ENCODE results near the gene PDE4C.

PDE4C gene

GRCh38 chr19:18205200-18205892 is 20.9 kb downstream of the PDE4C start:
- Histone ChIP-seq H3K27ac (ENCODE audit: low read depth, low read length) (peak overlapping the region; percentile 98), H3K27me3 (ENCODE audit: control insufficient read depth, insufficient read depth, low read length) (no peaks in the 10 kb centered on the region), H3K36me3 (ENCODE audit: control insufficient read depth, insufficient read depth, low read length) (peaks cover 12% of the 10 kb centered on the region), H3K9ac (ENCODE audit: low read depth, low read length) (peak overlapping the region; percentile 74), H3K9me3 (ENCODE audit: control insufficient read depth, insufficient read depth, low read length) (no peaks in the 10 kb centered on the region), H3K4me3 (ENCODE audit: low read depth, low read length) (peak overlapping the region; percentile 78), H3K4me1 (ENCODE audit: control insufficient read depth, insufficient read depth, low read length) (peaks cover 9% of the 10 kb centered on the region)

DNA sequence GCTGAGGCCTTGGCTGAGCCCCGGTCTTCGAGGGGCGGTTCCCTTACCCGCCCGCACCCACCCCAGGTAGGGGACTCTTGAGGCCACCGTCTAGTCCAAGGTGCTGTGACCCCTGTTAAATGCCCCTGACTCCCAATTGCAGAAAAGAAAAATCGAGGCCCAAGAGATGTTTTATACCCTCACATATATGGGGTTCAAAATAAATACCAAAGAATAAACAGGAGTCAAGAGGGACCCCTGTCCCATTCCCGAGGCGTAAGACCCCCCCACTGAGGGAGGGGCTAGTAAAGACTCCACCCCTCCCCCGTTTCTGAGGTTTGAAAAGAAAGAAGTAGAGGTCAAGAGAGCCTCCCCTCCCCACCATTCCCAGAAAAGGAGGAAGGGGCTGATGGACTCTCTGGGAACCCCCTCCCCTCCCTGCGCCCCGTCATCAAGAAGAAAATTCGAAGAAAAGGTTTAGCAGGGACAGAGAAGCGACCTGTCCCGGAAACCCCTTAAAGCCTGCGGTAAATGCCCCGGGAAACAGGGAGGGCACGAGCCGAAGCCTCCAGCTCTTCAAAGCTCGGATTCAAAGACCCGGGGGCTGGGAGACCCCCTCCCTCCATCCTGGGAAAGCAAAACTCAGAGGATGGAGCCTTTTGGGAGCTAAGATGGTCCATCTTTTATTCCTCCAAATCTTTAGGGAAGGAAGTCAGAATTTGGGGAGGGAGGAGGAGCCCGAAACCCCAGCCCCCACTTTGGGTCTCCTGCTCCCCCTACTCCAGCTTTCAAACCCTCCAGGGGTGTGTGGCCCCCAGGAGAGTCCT is 21.6 kb downstream of the PDE4C start:
- peaks cover 9% of the 10 kb centered on the region for H3K4me1 ChIP-seq (ENCODE audit: control insufficient read depth, insufficient read depth, low read length)
- H3K27me3 ChIP-seq (ENCODE audit: control insufficient read depth, insufficient read depth, low read length), result no peaks in the 10 kb centered on the region
- peaks cover 19% of the 10 kb centered on the region for H3K36me3 ChIP-seq (ENCODE audit: control insufficient read depth, insufficient read depth, low read length)
- peak overlapping the region; percentile 74 for H3K9ac ChIP-seq (ENCODE audit: low read depth, low read length)
- H3K4me3 ChIP-seq (ENCODE audit: low read depth, low read length), result peak overlapping the region; percentile 78
- H3K27ac ChIP-seq (ENCODE audit: low read depth, low read length), result peak overlapping the region; percentile 98
- H3K9me3 ChIP-seq (ENCODE audit: control insufficient read depth, insufficient read depth, low read length), result no peaks in the 10 kb centered on the region

DNA sequence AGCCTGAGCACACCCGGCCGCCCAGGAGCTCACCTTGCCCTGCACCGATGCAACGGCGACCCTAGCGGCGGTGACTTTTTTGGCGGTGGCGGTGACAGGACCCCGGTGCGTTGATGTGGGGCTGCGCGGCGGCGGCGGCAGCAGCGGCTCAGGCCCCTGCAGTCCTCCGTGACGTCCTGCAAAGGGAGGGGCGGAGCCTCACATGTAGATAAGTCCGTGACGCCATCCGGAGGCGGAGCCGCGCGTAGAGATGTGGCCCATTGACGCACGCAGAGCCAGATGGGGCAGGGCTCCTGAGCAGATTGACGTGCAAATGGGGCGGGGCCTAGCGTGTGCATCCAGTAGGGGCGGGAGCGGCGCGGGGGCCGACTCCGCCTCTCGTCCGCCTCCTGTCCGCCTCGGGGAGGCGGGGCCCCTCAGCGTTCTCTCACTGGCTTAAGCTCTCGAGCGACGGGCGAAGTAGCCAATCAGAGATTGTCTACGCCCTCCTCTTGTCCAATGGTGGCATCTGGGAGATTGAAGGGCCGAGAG is 22.3 kb downstream of the PDE4C start, which contains the start of gene RAB3A:
Gene RAB3A, minus strand, starts transcription at position 180 of the 531 bp plus-strand sequence. CDS start 1,302 bp downstream, outside the sequence.
- Histone ChIP-seq H3K9me3 (ENCODE audit: control insufficient read depth, insufficient read depth, low read length) (no peaks in the 10 kb centered on the region), H3K36me3 (ENCODE audit: control insufficient read depth, insufficient read depth, low read length) (peaks cover 25% of the 10 kb centered on the region), H3K27ac (ENCODE audit: low read depth, low read length) (peak within 1 kb of the TSS; percentile 98), H3K27me3 (ENCODE audit: control insufficient read depth, insufficient read depth, low read length) (no peaks in the 10 kb centered on the region), H3K9ac (ENCODE audit: low read depth, low read length) (peak within 1 kb of the TSS; percentile 74), H3K4me3 (ENCODE audit: low read depth, low read length) (peak within 1 kb of the TSS; percentile 78), H3K4me1 (ENCODE audit: control insufficient read depth, insufficient read depth, low read length) (peaks cover 9% of the 10 kb centered on the region)

DNA sequence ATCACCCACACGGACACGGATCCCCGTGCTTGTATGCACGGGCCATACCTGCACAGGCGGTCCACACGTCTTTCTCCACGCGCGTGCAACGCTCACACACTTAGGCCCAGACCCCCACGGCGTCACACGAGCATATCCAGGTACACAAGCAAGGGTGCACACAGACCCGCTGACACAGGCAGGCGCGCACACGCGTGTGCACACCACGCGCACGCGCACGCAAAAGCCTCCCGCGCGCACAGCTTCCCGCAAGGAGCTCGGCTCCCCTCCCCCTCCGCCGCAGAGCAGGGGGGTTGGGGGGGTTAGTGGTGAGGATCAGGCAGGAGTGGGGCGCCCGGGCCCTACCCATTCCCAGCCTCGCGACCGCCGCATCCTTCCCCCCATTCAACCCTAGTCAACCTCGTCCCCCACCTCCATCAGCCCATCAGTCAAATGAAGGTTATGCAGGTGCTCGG is 22.8 kb downstream of the PDE4C start:
- Histone ChIP-seq H3K9me3 (ENCODE audit: control insufficient read depth, insufficient read depth, low read length) (no peaks in the 10 kb centered on the region), H3K27me3 (ENCODE audit: control insufficient read depth, insufficient read depth, low read length) (no peaks in the 10 kb centered on the region), H3K9ac (ENCODE audit: low read depth, low read length) (peak overlapping the region; percentile 34; the same call in 1 of the 2 replicates), H3K36me3 (ENCODE audit: control insufficient read depth, insufficient read depth, low read length) (peaks cover 30% of the 10 kb centered on the region), H3K4me3 (ENCODE audit: low read depth, low read length) (peak overlapping the region; percentile 78), H3K27ac (ENCODE audit: low read depth, low read length) (no peak overlapping the region), H3K4me1 (ENCODE audit: control insufficient read depth, insufficient read depth, low read length) (peaks cover 9% of the 10 kb centered on the region)

DNA sequence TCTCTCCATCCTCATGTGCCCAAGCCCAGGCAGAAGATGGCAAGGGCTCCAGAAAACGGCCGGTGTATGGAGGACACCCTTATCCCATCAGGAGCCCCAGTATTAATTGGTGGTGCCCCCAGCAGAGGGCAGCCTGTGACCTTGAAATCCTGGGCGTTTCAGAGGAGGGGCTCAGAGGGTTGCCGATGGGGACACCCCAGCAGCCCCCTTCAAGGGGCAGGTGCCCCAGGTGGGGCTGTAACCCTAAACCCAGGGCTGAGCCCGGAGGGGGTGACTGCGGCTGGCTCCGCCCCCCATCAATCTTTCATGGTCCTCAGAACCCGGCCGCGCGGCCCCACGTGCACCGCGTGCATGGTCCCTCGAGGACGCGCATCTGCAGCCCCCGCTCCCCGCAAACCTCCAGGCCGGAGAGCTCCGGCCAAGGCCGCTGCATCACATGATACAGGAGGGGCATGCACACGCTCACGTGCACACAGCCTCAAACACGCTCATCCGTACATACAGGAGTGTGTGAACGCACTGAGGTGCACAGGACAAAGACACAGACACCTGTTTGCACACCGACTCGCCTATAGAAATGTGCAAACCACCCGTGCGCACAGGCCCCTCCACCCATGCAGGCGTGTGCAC is 23.3 kb downstream of the PDE4C start:
- Histone ChIP-seq H3K4me1 (ENCODE audit: control insufficient read depth, insufficient read depth, low read length) (peaks cover 9% of the 10 kb centered on the region), H3K27me3 (ENCODE audit: control insufficient read depth, insufficient read depth, low read length) (no peaks in the 10 kb centered on the region), H3K36me3 (ENCODE audit: control insufficient read depth, insufficient read depth, low read length) (peaks cover 35% of the 10 kb centered on the region), H3K27ac (ENCODE audit: low read depth, low read length) (no peak overlapping the region), H3K9ac (ENCODE audit: low read depth, low read length) (peak overlapping the region; percentile 34; the same call in 1 of the 2 replicates), H3K9me3 (ENCODE audit: control insufficient read depth, insufficient read depth, low read length) (no peaks in the 10 kb centered on the region), H3K4me3 (ENCODE audit: low read depth, low read length) (peak overlapping the region; percentile 78)

- no peak overlapping the region for H3K4me3 ChIP-seq (ENCODE audit: low read depth, low read length)
- no peaks in the 10 kb centered on the region for H3K27me3 ChIP-seq (ENCODE audit: control insufficient read depth, insufficient read depth, low read length)
- no peaks in the 10 kb centered on the region for H3K9me3 ChIP-seq (ENCODE audit: control insufficient read depth, insufficient read depth, low read length)
- H3K27ac ChIP-seq (ENCODE audit: low read depth, low read length), result no peak overlapping the region
- peaks cover 40% of the 10 kb centered on the region for H3K36me3 ChIP-seq (ENCODE audit: control insufficient read depth, insufficient read depth, low read length)
- H3K4me1 ChIP-seq (ENCODE audit: control insufficient read depth, insufficient read depth, low read length), result peaks cover 9% of the 10 kb centered on the region
- H3K9ac ChIP-seq (ENCODE audit: low read depth, low read length), result no peak overlapping the region
Measured at GRCh38 chr19:18202397-18202777, 23.9 kb downstream of the PDE4C start.

DNA sequence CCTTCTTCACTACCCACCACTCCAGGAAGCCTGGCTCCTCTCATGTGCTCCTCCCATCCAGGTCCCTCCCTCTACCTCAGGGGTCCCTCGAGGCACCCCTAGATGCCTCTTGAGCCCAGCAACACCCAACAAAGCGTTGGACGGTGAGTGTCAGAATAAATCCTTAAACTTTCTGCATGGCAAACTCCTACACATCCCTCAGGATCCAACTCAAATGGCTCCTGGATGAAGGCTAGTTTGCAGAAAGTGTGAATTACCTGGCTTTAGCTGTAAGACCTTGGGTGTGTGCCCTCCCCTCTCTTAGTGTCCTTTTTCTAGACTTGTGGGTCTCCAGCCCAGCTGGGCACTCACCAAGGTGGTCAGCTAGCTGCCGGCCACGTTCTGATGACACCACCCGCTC is 27.9 kb downstream of the PDE4C start:
- Histone ChIP-seq H3K4me1 (ENCODE audit: control insufficient read depth, insufficient read depth, low read length) (peaks cover 4% of the 10 kb centered on the region; the same call in 1 of the 2 replicates), H3K27me3 (ENCODE audit: control insufficient read depth, insufficient read depth, low read length) (no peaks in the 10 kb centered on the region), H3K36me3 (ENCODE audit: control insufficient read depth, insufficient read depth, low read length) (peaks cover 54% of the 10 kb centered on the region)

DNA sequence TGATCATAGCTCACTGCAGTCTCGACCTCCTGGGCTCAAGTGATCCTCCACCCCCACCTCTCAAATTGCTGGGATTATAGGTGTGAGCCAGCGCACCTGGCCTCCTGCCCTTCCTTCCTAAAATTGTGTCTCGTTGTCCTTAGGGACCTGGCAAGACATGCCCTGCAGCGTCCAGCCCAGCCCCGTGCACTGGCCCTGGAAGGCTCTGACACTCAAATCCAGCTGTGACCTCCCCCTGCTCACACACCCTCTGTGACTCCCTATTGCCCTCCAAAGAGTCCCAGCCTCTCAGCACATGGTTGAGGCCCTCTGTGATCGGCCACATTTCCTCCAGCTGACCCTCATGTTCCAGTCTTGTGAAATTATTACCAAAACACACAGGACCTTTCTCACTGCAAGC is 28.3 kb downstream of the PDE4C start:
- Histone ChIP-seq H3K9ac (ENCODE audit: low read depth, low read length) (no peak overlapping the region), H3K27ac (ENCODE audit: low read depth, low read length) (no peak overlapping the region), H3K9me3 (ENCODE audit: control insufficient read depth, insufficient read depth, low read length) (no peaks in the 10 kb centered on the region), H3K4me1 (ENCODE audit: control insufficient read depth, insufficient read depth, low read length) (peaks cover 4% of the 10 kb centered on the region; the same call in 1 of the 2 replicates), H3K4me3 (ENCODE audit: low read depth, low read length) (no peak overlapping the region), H3K27me3 (ENCODE audit: control insufficient read depth, insufficient read depth, low read length) (no peaks in the 10 kb centered on the region), H3K36me3 (ENCODE audit: control insufficient read depth, insufficient read depth, low read length) (peaks cover 54% of the 10 kb centered on the region)

More for the DNA sequence above, 27.9 kb downstream of the PDE4C start:
- Histone ChIP-seq H3K4me3 (ENCODE audit: low read depth, low read length) (no peak overlapping the region), H3K27ac (ENCODE audit: low read depth, low read length) (no peak overlapping the region), H3K9ac (ENCODE audit: low read depth, low read length) (no peak overlapping the region), H3K9me3 (ENCODE audit: control insufficient read depth, insufficient read depth, low read length) (no peaks in the 10 kb centered on the region)

DNA sequence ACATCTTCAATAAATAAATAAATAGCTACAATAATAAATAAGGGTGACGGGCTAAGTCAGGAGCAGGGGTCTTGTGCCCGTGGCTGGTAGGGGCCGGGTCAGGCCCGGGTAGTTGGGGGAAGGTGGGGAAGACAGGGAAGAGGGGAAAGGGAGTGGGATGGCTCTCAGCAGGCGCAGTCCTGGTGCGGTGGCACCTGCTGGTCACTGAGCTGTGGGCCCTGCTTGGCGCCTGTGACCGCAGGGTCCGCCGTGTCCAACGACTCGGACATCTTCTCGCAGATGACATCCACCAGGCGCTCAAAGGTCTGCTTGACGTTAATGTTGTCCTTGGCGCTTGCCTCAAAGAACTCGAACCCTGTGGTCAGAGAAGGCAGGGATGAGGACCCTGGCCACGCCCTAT is 28.9 kb downstream of the PDE4C start:
- no peak overlapping the region for H3K4me3 ChIP-seq (ENCODE audit: low read depth, low read length)
- H3K9ac ChIP-seq (ENCODE audit: low read depth, low read length), result no peak overlapping the region
- H3K9me3 ChIP-seq (ENCODE audit: control insufficient read depth, insufficient read depth, low read length), result no peaks in the 10 kb centered on the region
- H3K36me3 ChIP-seq (ENCODE audit: control insufficient read depth, insufficient read depth, low read length), result peaks cover 51% of the 10 kb centered on the region
- H3K27me3 ChIP-seq (ENCODE audit: control insufficient read depth, insufficient read depth, low read length), result no peaks in the 10 kb centered on the region
- peaks cover 6% of the 10 kb centered on the region; the same call in 1 of the 2 replicates for H3K4me1 ChIP-seq (ENCODE audit: control insufficient read depth, insufficient read depth, low read length)
- H3K27ac ChIP-seq (ENCODE audit: low read depth, low read length), result no peak overlapping the region

DNA sequence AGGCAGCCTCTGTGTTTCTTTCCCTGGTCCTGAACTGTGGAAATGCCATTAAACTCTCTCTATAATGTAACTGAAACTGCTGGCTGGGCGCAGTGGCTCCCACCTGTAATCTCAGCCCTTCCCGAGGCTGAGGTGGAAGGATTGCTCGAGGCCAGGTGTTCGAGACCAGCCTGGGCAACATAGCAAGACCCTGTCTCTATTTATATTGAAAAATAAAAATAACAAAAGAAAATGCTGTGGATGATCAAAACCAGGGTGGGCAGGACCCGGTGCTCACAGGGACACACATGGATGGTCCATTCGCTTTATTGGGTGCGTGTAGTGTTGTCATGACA is 29.8 kb downstream of the PDE4C start:
- Histone ChIP-seq H3K27me3 (ENCODE audit: control insufficient read depth, insufficient read depth, low read length) (no peaks in the 10 kb centered on the region), H3K4me1 (ENCODE audit: control insufficient read depth, insufficient read depth, low read length) (peaks cover 10% of the 10 kb centered on the region; the same call in 1 of the 2 replicates), H3K9ac (ENCODE audit: low read depth, low read length) (no peak overlapping the region), H3K9me3 (ENCODE audit: control insufficient read depth, insufficient read depth, low read length) (no peaks in the 10 kb centered on the region), H3K27ac (ENCODE audit: low read depth, low read length) (no peak overlapping the region), H3K4me3 (ENCODE audit: low read depth, low read length) (no peak overlapping the region), H3K36me3 (ENCODE audit: control insufficient read depth, insufficient read depth, low read length) (peaks cover 46% of the 10 kb centered on the region)

Data from HUES48 (cell line).